NCI-H446 (cell line): ENCODE measurements around the gene PLXNA4.

Experiments
- DNase-seq, 2 experiments: peaks; one replicate each; lab custom pipeline; 2025; lab: John Stamatoyannopoulos, UW

The PLXNA4 gene

GRCh38 chr7:132113536-132114371 is 462.5 kb downstream of the PLXNA4 start:
- DNase-seq = no peak

GRCh38 chr7:132112657-132113056 is 463.6 kb downstream of the PLXNA4 start:
- peak in 1 of 2 experiments; percentile 20 for DNase-seq

- no peak for DNase-seq
Measured at GRCh38 chr7:132112106-132112505, 464.2 kb downstream of the PLXNA4 start.

GRCh38 chr7:132110692-132111091 is 465.6 kb downstream of the PLXNA4 start:
- no peak for DNase-seq

GRCh38 chr7:132109769-132110168 is 466.5 kb downstream of the PLXNA4 start:
- DNase-seq = no peak

- no peak for DNase-seq
Measured at GRCh38 chr7:132108563-132108962, 467.7 kb downstream of the PLXNA4 start.

GRCh38 chr7:132106491-132106890 is 469.8 kb downstream of the PLXNA4 start:
- DNase-seq = no peak

GRCh38 chr7:132105096-132105495 is 471.2 kb downstream of the PLXNA4 start:
- DNase-seq = no peak

- DNase-seq = no peak
Measured at GRCh38 chr7:132103718-132104117, 472.6 kb downstream of the PLXNA4 start.

GRCh38 chr7:132102942-132103341 is 473.3 kb downstream of the PLXNA4 start:
- DNase-seq = no peak

GRCh38 chr7:132102391-132102790 is 473.9 kb downstream of the PLXNA4 start:
- no peak for DNase-seq

- DNase-seq = no peak
Measured at GRCh38 chr7:132100981-132101380, 475.3 kb downstream of the PLXNA4 start.

- DNase-seq = no peak
Measured at GRCh38 chr7:132100483-132100882, 475.8 kb downstream of the PLXNA4 start.

GRCh38 chr7:132099163-132099562 is 477.1 kb downstream of the PLXNA4 start:
- no peak for DNase-seq

- no peak for DNase-seq
Measured at GRCh38 chr7:132098327-132098726, 477.9 kb downstream of the PLXNA4 start.

- no peak for DNase-seq
Measured at GRCh38 chr7:132097550-132098134, 478.6 kb downstream of the PLXNA4 start.

- peak in 1 of 2 experiments; percentile 16 for DNase-seq
Measured at GRCh38 chr7:132095111-132095765, 481.0 kb downstream of the PLXNA4 start.

- DNase-seq = no peak
Measured at GRCh38 chr7:132092106-132092505, 484.2 kb downstream of the PLXNA4 start.

GRCh38 chr7:132091706-132092105 is 484.6 kb downstream of the PLXNA4 start:
- DNase-seq = no peak

- DNase-seq = no peak
Measured at GRCh38 chr7:132090444-132090843, 485.8 kb downstream of the PLXNA4 start.

- DNase-seq = no peak
Measured at GRCh38 chr7:132089356-132089755, 486.9 kb downstream of the PLXNA4 start.

- no peak for DNase-seq
Measured at GRCh38 chr7:132087421-132087820, 488.8 kb downstream of the PLXNA4 start.

GRCh38 chr7:132084776-132085388 is 491.4 kb downstream of the PLXNA4 start:
- no peak for DNase-seq
